GM10266 (cell line): ENCODE results near the gene SLX4IP.

ENCODE experiments used
- DNase-seq: peaks from one replicate; pipeline ENCODE4 v3.0.0; 2012; ENCODE audit errors: extremely low spot score
- CTCF ChIP-seq: IDR thresholded peaks from 2 replicates; pipeline ENCODE4 v1.5.1; 2012; ENCODE audit warnings: mild to moderate bottlenecking, low read depth; ENCODE audit not compliant: control insufficient read depth, insufficient read depth; ENCODE audit errors: missing control alignments

Gene SLX4IP

GRCh38 chr20:10430000-10430466, 5.1 kb upstream of the SLX4IP start:
- TF ChIP-seq CTCF: no peak
- no peak for DNase-seq

GRCh38 chr20:10430704-10431103, 4.4 kb upstream of the SLX4IP start:
- TF ChIP-seq CTCF: no peak
- DNase-seq: no peak

GRCh38 chr20:10432079-10432478, 3.0 kb upstream of the SLX4IP start:
- no peak for DNase-seq
- TF ChIP-seq CTCF: no peak

GRCh38 chr20:10433014-10433622, 2.0 kb upstream of the SLX4IP start:
- no peak for DNase-seq
- TF ChIP-seq CTCF: no peak

GRCh38 chr20:10433623-10434466, 1.3 kb upstream of the SLX4IP start, which contains the start of gene MKKS:
Gene MKKS, minus strand, starts transcription at chr20:10434222. Its CDS starts 20,708 bp downstream, at chr20:10413514.
- no peak for TF ChIP-seq CTCF
- DNase-seq: peak; percentile 71

- TF ChIP-seq CTCF: no peak
Measured at GRCh38 chr20:10434467-10434831, 656 bp upstream of the SLX4IP start.

More at GRCh38 chr20:10434467-10434831, 656 bp upstream of the SLX4IP start:
- peak; percentile 56 for DNase-seq
